GM21737 (cell line): ENCODE results near the gene CHMP3.
"Not testable (repeated sequence)": the region's sequence is repeated elsewhere in the genome, so short reads cannot be mapped to it uniquely, and the experiment has no call there.

Experiments
- ATAC-seq: cut with Tn5 transposase; IDR thresholded peaks from one replicate; pipeline ENCODE4 v1.9.1; 2021; ENCODE audit warnings: mild to moderate bottlenecking, moderate library complexity; ENCODE audit not compliant: unreplicated experiment

CHMP3 gene

GRCh38 chr2:86512892-86513291, 50.4 kb downstream of the CHMP3 start:
- no peak for ATAC-seq

GRCh38 chr2:86512034-86512433, 51.2 kb downstream of the CHMP3 start:
- no peak for ATAC-seq

GRCh38 chr2:86510436-86510933, 52.8 kb downstream of the CHMP3 start:
- ATAC-seq = no peak

- no peak for ATAC-seq
Observed at GRCh38 chr2:86507600-86507999, 55.6 kb downstream of the CHMP3 start.

GRCh38 chr2:86500325-86501083, 62.7 kb downstream of the CHMP3 start:
- ATAC-seq = no peak

- ATAC-seq = no peak
Observed at GRCh38 chr2:86499326-86499725, 63.9 kb downstream of the CHMP3 start.

- ATAC-seq = no peak
Observed at GRCh38 chr2:86498468-86499260, 64.6 kb downstream of the CHMP3 start.

GRCh38 chr2:86496391-86496790, 66.9 kb downstream of the CHMP3 start:
- not testable (repeated sequence) for ATAC-seq

- ATAC-seq = no peak
Observed at GRCh38 chr2:86492048-86492453, 71.2 kb downstream of the CHMP3 start.

GRCh38 chr2:86491088-86491487, 72.2 kb downstream of the CHMP3 start:
- no peak for ATAC-seq

- no peak for ATAC-seq
Observed at GRCh38 chr2:86490245-86490644, 73.0 kb downstream of the CHMP3 start.

- ATAC-seq = no peak
Observed at GRCh38 chr2:86489542-86489941, 73.7 kb downstream of the CHMP3 start.

GRCh38 chr2:86488561-86489250, 74.5 kb downstream of the CHMP3 start:
- no peak for ATAC-seq

GRCh38 chr2:86487062-86487461, 76.2 kb downstream of the CHMP3 start:
- ATAC-seq = no peak

GRCh38 chr2:86485802-86486201, 77.4 kb downstream of the CHMP3 start:
- no peak for ATAC-seq

- no peak for ATAC-seq
Observed at GRCh38 chr2:86485103-86485502, 78.1 kb downstream of the CHMP3 start.

GRCh38 chr2:86484385-86484784, 78.9 kb downstream of the CHMP3 start:
- no peak for ATAC-seq

GRCh38 chr2:86482034-86482433, 81.2 kb downstream of the CHMP3 start:
- no peak for ATAC-seq

- ATAC-seq = no peak
Observed at GRCh38 chr2:86480105-86480504, 83.1 kb downstream of the CHMP3 start.

- no peak for ATAC-seq
Observed at GRCh38 chr2:86477349-86477748, 85.9 kb downstream of the CHMP3 start.

- no peak for ATAC-seq
Observed at GRCh38 chr2:86476918-86477317, 86.3 kb downstream of the CHMP3 start.
